ENCODE data around the gene COQ2.

The COQ2 gene

GRCh38 chr4:83216959-83217683 is 67.5 kb downstream of the COQ2 start:
- DNase-seq (ENCODE audit: low read depth), result no peak

GRCh38 chr4:83214079-83214478 is 70.5 kb downstream of the COQ2 start:
- no peak for DNase-seq (ENCODE audit: low read depth)
